Activated CD8-positive, alpha-beta memory T cell treated with anti-CD3 and anti-CD28 coated beads, Interleukin-2, amount 50 U/mL, for 1 hour (primary cell): ENCODE measurements around the gene SARDH.
"Not testable (repeated sequence)": the region's sequence is repeated elsewhere in the genome, so short reads cannot be mapped to it uniquely, and the experiment has no call there.

Experiments
- DNase-seq: peaks from one replicate; pipeline ENCODE4 v3.0.0-alpha.2; 2020; ENCODE audit errors: extremely low read depth

SARDH gene

DNA sequence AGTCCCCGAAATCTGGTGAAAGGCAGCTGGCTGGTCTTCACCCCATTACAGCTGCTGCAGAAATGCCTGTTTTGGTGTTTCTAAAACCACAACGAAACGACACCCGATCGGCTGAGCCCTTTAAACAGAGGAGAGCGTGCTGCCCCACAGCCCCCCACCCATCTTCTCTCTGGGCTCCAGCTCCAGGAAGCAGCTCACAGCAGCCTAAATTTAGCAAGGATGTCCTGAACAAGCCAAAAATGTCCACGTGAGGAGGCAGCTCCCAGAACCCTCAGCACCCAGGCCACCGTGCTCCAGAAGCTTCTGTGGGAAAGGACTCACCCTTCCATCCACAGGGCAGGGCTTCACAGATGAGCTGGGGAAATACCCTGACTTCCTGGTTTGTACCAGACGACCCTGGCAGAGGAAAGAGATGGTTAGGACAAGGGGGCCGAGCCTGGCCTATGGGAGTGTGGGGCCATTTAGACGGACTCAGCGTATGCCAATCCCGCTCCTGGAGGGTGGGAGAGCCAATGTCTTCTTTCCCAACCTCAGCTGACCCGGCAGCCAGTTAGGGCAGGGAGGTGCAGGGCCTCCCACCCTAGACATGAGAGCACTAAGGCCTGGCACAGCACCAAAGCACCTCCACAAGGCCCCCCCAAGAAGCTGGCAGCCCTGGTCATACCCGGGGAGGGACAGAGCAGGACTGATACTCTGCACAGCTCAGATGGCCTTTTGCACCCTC is 39.1 kb upstream of the SARDH start:
- DNase-seq, result no peak

GRCh38 chr9:133775951-133776905 is 38.1 kb upstream of the SARDH start:
- no peak for DNase-seq

- no peak for DNase-seq
Measured at GRCh38 chr9:133775291-133775690, 37.1 kb upstream of the SARDH start.

GRCh38 chr9:133774799-133775198 is 36.6 kb upstream of the SARDH start:
- DNase-seq, result no peak

DNA sequence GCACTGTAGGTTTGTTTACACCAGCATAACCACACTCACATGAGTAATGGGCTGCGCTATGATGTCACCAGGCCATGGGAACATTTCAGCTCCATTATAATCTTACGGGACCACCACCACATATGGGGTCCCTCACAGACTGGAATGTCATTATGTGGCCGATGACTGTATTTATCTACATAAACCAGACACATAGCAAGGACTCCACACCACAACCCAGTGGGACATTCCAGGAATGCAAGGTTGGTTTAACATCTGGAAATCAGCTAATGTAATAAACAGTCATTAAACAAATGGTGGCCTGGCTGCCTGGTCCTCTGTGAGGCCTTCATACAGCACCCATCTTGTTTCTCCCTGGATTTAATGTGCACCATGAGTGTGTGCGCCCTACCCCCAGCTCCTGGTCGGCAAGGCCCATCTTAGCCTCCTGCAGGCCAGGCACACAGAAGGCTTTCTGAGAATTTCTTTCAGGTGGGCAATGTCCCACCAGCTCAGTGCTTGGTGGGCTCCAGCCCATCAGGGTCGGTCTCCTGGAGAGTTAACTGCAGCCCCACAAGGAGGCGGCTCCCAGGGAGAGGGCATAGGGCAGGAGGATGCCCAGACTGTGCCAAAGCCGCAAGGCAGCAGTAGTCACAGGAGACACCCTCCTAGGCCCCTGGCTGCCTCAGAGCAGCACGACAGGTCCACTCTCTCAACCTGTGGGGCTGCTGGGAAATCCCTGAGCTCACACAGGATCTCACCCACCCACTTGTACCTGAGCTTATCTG is 35.9 kb upstream of the SARDH start:
- no peak for DNase-seq

- no peak for DNase-seq
Measured at GRCh38 chr9:133772581-133772980, 34.4 kb upstream of the SARDH start.

DNA sequence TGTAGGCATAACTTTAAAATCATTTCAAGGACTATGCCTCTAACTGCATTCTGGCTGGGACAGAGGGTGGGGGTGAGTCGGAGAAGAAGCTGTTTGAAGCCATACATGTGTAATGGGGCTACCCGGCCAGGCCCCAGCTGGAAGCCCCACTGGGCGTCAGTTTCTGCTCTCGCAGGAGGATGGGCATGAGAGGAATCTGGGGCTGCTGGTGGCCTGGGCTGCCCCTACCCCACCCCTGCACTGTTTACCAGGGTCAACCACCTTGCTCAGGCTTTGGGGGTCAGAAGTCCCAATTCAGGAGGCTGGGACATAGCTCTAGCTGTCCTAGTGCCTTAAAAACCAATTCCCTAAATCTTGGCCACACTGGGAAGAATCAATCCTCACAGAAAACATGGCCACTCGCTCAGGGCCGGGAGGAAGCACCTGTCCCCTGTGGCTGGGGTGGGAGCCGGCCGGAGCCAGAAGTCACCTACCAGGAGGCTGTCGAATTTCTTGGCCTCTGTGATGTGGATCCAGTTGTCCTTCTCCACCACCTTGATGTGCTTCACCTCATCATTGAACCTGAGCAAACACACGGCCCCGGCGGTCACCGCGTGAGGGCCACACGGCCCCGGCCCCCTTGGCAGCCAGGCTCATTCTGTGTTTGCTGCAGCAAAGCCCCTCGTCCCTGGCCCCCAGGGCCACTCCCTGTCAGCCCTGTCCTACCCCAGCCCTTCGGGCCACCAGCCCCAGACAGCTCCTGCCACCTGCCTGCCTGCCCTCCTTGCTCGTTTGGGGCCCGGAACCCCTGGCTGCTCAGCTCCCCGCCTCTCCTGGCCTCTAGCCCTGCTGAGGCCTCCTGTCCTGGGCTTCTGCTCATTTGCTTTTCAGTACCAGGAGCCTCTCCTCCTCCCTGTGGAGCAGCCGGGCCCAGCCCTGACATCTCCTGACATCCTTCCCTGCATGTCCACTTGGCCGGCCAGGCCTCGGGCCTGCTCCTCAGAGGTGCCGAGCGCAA is 33.6 kb upstream of the SARDH start:
- DNase-seq, result no peak

GRCh38 chr9:133770076-133770777 is 32.1 kb upstream of the SARDH start:
- no peak for DNase-seq

GRCh38 chr9:133769511-133770075 is 31.4 kb upstream of the SARDH start:
- DNase-seq, result no peak

DNA sequence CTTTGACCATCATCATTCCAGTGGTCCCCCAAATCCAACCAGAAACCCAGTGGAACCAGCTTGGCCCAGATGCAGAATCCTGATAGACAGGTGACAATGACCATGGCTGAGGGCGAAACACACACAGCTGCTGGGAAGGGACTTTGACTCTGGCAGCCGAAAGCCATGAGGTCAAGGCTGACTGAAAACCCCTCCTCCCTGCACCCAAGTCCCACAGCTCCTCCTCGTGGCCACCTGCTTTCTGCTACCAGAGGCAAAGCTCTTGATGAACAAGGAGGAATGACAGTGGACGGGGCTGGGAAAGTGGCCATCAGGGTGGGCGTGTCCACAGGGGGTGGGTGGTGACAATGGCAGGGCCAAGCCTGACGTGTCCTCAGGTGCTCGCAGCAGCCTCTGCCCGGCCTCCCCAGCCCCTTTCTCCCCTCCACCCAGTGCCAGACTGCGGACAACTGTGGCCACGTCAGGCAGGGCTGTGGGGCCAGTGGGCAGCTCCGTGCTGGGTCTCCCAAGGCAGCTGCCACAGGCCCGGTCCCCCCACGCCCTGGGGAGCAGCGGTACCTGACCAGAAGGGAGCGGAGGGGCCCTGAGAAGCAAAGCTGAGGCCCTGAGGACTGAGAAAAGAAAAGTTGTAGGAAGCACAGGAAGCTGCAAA is 30.8 kb upstream of the SARDH start:
- DNase-seq, result no peak

- DNase-seq, result no peak
Measured at GRCh38 chr9:133768371-133768858, 30.3 kb upstream of the SARDH start.

- no peak for DNase-seq
Measured at GRCh38 chr9:133767625-133768024, 29.5 kb upstream of the SARDH start.

- no peak for DNase-seq
Measured at GRCh38 chr9:133767008-133767407, 28.9 kb upstream of the SARDH start.

DNA sequence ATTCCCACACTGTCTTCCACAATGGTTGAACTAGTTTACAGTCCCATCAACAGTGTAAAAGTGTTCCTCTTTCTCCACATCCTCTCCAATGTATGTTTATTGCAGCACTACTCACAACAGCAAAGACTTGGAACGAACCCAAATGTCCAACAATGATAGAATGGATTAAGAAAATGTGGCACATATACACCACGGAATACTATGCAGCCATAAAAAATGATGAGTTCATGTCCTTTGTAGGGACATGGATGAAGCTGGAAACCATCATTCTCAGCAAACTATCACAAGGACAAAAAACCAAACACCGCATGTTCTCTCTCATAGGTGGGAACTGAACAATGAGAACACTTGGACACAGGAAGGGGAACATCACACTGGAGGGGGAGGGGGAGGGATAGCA is 28.1 kb upstream of the SARDH start:
- DNase-seq, result not testable (repeated sequence)

DNA sequence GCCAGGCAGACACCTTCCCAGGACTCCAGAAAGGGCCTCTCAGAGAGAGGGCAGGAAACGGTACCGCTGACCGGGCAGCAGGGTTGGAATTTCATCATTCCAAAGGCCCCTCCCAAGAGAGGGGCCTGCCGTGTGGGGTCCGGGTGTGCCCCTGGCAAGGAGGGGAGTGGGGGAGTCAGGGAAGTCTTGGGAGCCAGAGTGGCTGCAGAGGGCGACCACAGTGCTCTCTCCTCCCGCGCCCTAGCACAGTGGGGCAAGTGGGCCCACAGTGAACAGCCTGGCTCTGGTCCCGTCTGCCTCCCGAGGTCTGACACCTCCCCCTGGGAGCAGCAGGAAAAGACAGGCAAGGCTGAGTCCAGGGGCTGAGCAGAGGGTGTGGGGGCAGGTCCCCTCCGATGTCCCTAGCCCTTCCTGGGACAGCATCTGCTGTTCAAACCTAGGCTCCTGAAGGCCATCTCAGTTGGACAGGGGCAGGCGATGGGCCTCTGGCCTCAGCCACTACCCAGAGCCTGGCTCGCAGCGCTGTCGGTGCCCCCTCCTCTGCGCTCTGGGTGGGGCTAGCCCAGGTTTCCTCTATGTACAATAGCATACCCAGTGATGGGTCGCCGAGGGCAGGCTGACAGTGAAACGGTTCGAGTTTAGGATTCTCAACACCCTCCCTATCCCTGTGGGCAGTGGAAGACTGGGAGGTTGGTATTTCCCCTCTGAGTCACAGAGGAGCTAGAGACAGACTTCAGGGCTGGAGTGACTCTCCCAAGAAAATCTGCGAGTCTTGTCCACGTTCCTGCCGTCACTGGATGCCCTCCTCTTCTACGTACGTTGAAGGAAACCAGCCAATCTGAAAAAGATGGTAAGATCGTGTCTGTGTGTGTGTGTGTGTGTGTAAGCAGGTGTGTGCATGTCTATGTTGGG is 25.4 kb upstream of the SARDH start:
- no peak for DNase-seq

DNA sequence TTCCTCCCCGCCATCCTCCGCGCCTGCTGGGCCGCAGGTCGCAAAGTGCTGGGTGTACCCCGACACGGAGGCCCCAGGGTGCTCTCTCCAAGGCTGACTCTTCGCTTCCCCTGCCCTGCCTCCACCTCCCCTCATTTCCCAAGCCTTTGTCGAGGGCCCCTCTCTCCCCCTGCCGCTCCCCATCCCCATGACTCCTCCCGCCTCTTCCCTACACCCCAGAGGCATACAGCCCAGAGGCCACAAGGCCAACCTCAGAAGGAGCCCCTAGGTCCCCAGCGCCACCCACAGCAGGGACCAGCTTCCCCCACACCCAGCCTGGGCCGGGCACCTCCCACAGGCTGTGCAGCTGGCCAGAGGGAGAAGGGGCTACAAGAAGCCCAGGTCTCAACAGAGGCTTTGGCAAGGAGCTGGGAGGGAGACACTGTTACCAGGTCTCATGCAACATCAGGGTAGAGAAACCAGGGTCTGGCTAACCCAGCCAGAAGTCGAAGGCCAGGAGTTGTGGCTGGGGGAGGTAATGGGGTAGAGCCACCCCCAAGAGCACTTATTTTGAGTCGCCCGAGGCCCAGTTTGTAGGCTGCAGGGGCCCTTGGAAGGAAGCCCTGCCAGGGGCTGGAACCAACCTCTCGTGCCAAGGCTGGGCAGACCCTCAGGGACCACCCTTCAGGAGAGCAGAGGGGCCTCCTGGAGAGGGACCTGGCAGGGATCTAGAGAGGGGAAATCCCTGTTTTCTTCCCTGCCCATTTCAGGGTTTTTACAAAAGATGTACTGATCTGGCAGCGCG is 24.5 kb upstream of the SARDH start:
- DNase-seq, result no peak

GRCh38 chr9:133761641-133762248 is 23.6 kb upstream of the SARDH start:
- DNase-seq, result no peak
